Measurements from ENCODE around the gene PLEKHN1.

DNA sequence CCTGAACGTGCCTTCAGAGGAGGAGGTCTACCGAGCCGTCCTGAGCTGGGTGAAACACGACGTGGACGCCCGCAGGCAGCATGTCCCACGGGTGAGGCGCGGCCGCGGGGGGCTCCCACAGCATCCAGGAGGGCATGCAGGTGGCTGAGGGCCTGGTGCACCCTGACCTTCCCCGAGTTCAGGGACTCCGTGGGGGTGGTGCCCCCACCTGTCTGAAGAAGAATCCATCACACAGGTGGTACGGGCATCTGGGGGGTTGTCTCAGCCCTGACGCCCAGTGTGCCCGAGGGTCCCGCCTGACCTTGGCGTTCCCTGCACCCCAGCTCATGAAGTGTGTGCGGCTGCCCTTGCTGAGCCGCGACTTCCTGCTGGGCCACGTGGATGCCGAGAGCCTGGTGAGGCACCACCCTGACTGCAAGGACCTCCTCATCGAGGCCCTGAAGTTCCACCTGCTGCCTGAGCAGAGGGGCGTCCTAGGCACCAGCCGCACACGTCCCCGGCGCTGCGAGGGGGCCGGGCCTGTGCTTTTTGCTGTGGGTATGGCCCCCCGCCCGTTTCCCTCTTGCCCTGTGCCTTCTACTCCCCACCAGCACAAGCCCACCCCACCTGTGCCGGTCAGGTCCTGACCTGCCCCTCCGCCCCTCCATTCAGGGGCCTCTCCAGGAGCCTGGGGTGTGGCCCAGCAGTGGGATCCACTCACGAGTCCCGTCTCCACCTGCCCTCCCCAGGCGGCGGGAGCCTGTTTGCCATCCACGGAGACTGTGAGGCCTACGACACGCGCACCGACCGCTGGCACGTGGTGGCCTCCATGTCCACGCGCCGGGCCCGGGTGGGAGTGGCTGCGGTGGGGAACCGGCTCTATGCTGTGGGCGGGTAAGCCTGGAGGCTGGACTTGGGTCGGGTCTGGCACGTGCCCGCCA, 3.6 kb upstream of the PLEKHN1 start:
- TF ChIP-seq CTCF (conservative IDR thresholded peaks at IDR 0.05), result no peak
- TF ChIP-seq ZFX (IDR thresholded peaks at IDR 0.05), result no peak

All from C4-2B (cell line).